Activated CD4-positive, alpha-beta T cell treated with anti-CD3 and anti-CD28 coated beads for 24 hours (primary cell): ENCODE data around the gene PREB.
"Not testable (repeated sequence)": the region's sequence is repeated elsewhere in the genome, so short reads cannot be mapped to it uniquely, and the experiment has no call there.

ENCODE experiments used
- DNase-seq, 2 donors: peaks; one replicate each; pipeline ENCODE4 v3.0.0-alpha.2; 2020; ENCODE audit warnings: low read depth in 2 of 2

The PREB gene

GRCh38 chr2:27127883-27128667, 6.4 kb downstream of the PREB start:
- no peak for DNase-seq

- no peak for DNase-seq
These were observed 8.2 kb downstream of the PREB start for GRCh38 chr2:27126252-27126710.

GRCh38 chr2:27125104-27125503, 9.3 kb downstream of the PREB start:
- DNase-seq = no peak

GRCh38 chr2:27123302-27124150, 10.9 kb downstream of the PREB start, which contains the start of gene ABHD1:
Gene ABHD1, plus strand, starts transcription at chr2:27123815. Its CDS starts 134 bp downstream, at chr2:27123949.
- peak; percentile 25 to 54 for DNase-seq

- DNase-seq = no peak
These were observed 11.6 kb downstream of the PREB start for GRCh38 chr2:27122791-27123190.

- DNase-seq = no peak
These were observed 12.5 kb downstream of the PREB start for GRCh38 chr2:27121906-27122305.

GRCh38 chr2:27119330-27119670, 15.1 kb downstream of the PREB start:
- not testable (repeated sequence) for DNase-seq

- DNase-seq = no peak
These were observed 15.7 kb downstream of the PREB start, which contains the start of gene CGREF1 for GRCh38 chr2:27118525-27119329. Gene CGREF1, minus strand, starts transcription at chr2:27119128. Its CDS starts 14,762 bp downstream, at chr2:27104366.

GRCh38 chr2:27117995-27118524, 16.4 kb downstream of the PREB start:
- no peak for DNase-seq

- no peak for DNase-seq
These were observed 18.9 kb downstream of the PREB start for GRCh38 chr2:27115519-27115918.

GRCh38 chr2:27111392-27112078, 22.9 kb downstream of the PREB start:
- not testable (repeated sequence) for DNase-seq

GRCh38 chr2:27110603-27111352, 23.7 kb downstream of the PREB start:
- DNase-seq = not testable (repeated sequence)

GRCh38 chr2:27109083-27109482, 25.4 kb downstream of the PREB start:
- DNase-seq = no peak

- DNase-seq = no peak
These were observed 26.2 kb downstream of the PREB start for GRCh38 chr2:27108221-27108620.

- no peak for DNase-seq
These were observed 28.5 kb downstream of the PREB start for GRCh38 chr2:27105981-27106380.

GRCh38 chr2:27102329-27102728, 32.1 kb downstream of the PREB start:
- DNase-seq = no peak

GRCh38 chr2:27100036-27100435, 34.4 kb downstream of the PREB start:
- DNase-seq = no peak

- DNase-seq = no peak
These were observed 35.0 kb downstream of the PREB start for GRCh38 chr2:27099334-27099955.

GRCh38 chr2:27097341-27097740, 37.1 kb downstream of the PREB start:
- DNase-seq = no peak
